ENCODE results near the gene TMEM212.

GRCh38 chr3:171895900-171896299 lies 52.8 kb downstream of the TMEM212 start:
- TF ChIP-seq, protein P1, sequence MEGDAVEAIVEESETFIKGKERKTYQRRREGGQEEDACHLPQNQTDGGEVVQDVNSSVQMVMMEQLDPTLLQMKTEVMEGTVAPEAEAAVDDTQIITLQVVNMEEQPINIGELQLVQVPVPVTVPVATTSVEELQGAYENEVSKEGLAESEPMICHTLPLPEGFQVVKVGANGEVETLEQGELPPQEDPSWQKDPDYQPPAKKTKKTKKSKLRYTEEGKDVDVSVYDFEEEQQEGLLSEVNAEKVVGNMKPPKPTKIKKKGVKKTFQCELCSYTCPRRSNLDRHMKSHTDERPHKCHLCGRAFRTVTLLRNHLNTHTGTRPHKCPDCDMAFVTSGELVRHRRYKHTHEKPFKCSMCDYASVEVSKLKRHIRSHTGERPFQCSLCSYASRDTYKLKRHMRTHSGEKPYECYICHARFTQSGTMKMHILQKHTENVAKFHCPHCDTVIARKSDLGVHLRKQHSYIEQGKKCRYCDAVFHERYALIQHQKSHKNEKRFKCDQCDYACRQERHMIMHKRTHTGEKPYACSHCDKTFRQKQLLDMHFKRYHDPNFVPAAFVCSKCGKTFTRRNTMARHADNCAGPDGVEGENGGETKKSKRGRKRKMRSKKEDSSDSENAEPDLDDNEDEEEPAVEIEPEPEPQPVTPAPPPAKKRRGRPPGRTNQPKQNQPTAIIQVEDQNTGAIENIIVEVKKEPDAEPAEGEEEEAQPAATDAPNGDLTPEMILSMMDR (IDR thresholded peaks at IDR 0.05) = no peak
- TF ChIP-seq POLR2A (IDR thresholded peaks at IDR 0.05) = no peak

Measured in adrenal gland (tissue), 5 donors.